ENCODE measurements around the gene ZFYVE28. TPM values are rescaled to one million over a fixed set of nuclear protein-coding genes. Genes with fewer than 3 reads are reported as not detected.
A peak's percentile ranks its signal among the peaks of the same experiment; 100 is the strongest.

Gene ZFYVE28
- total RNA-seq, 1 donor from 2014 or later = 4.4 TPM

GRCh38 chr4:2335729-2336101 is 82.7 kb downstream of the ZFYVE28 start:
- DNase-seq = no peak
- Mint-ChIP-seq H3K27ac (no peak overlapping the region), H3K4me1 (no peaks in the 10 kb centered on the region), H3K27me3 (no peaks in the 10 kb centered on the region), H3K4me3 (no peak overlapping the region), H3K9me3 (no peaks in the 10 kb centered on the region), H3K36me3 (ENCODE audit: low read depth) (no peaks in the 10 kb centered on the region)
- intact Hi-C loops (cut with micrococcal nuclease) = no loop called here

- no peak overlapping the region for H3K4me3 Mint-ChIP-seq
- no peaks in the 10 kb centered on the region for H3K27me3 Mint-ChIP-seq
- H3K4me1 Mint-ChIP-seq = no peaks in the 10 kb centered on the region
- no peaks in the 10 kb centered on the region for H3K9me3 Mint-ChIP-seq
- DNase-seq = no peak
- H3K27ac Mint-ChIP-seq = peak overlapping the region; percentile 51
- intact Hi-C loops (cut with micrococcal nuclease) = no loop called here
- no peaks in the 10 kb centered on the region for H3K36me3 Mint-ChIP-seq (ENCODE audit: low read depth)
Observed at GRCh38 chr4:2334826-2335728, 83.4 kb downstream of the ZFYVE28 start.

GRCh38 chr4:2333916-2334644 is 84.4 kb downstream of the ZFYVE28 start:
- peaks cover under 1% of the 10 kb centered on the region for H3K9me3 Mint-ChIP-seq
- DNase-seq = no peak
- no peak overlapping the region for H3K27ac Mint-ChIP-seq
- intact Hi-C loops (cut with micrococcal nuclease) = no loop called here
- no peaks in the 10 kb centered on the region for H3K36me3 Mint-ChIP-seq (ENCODE audit: low read depth)
- H3K27me3 Mint-ChIP-seq = peaks cover 1% of the 10 kb centered on the region
- no peaks in the 10 kb centered on the region for H3K4me1 Mint-ChIP-seq
- H3K4me3 Mint-ChIP-seq = no peak overlapping the region

- intact Hi-C loops (cut with micrococcal nuclease) = no loop called here
Observed at GRCh38 chr4:2333356-2333841, 85.0 kb downstream of the ZFYVE28 start.

GRCh38 chr4:2332976-2333319 is 85.5 kb downstream of the ZFYVE28 start:
- no peak for DNase-seq
- peaks cover 4% of the 10 kb centered on the region for H3K36me3 Mint-ChIP-seq (ENCODE audit: low read depth)
- no peak overlapping the region for H3K27ac Mint-ChIP-seq
- peaks cover 5% of the 10 kb centered on the region for H3K27me3 Mint-ChIP-seq
- H3K4me3 Mint-ChIP-seq = no peak overlapping the region
- H3K4me1 Mint-ChIP-seq = no peaks in the 10 kb centered on the region
- peaks cover 5% of the 10 kb centered on the region for H3K9me3 Mint-ChIP-seq
- intact Hi-C loops (cut with micrococcal nuclease) = no loop called here

More at GRCh38 chr4:2333356-2333841, 85.0 kb downstream of the ZFYVE28 start:
- Mint-ChIP-seq H3K27ac (no peak overlapping the region), H3K4me3 (no peak overlapping the region), H3K9me3 (peaks cover 5% of the 10 kb centered on the region), H3K36me3 (ENCODE audit: low read depth) (peaks cover 4% of the 10 kb centered on the region), H3K27me3 (peaks cover 5% of the 10 kb centered on the region), H3K4me1 (no peaks in the 10 kb centered on the region)
- no peak for DNase-seq

GRCh38 chr4:2332201-2332975 is 86.1 kb downstream of the ZFYVE28 start:
- H3K27me3 Mint-ChIP-seq = peaks cover 5% of the 10 kb centered on the region
- peaks cover 4% of the 10 kb centered on the region for H3K36me3 Mint-ChIP-seq (ENCODE audit: low read depth)
- DNase-seq = no peak
- H3K27ac Mint-ChIP-seq = no peak overlapping the region
- peaks cover 5% of the 10 kb centered on the region for H3K9me3 Mint-ChIP-seq
- H3K4me3 Mint-ChIP-seq = no peak overlapping the region
- intact Hi-C loops (cut with micrococcal nuclease) = no loop called here
- H3K4me1 Mint-ChIP-seq = no peaks in the 10 kb centered on the region

- Mint-ChIP-seq H3K9me3 (peaks cover 5% of the 10 kb centered on the region), H3K36me3 (ENCODE audit: low read depth) (peaks cover 4% of the 10 kb centered on the region), H3K4me1 (no peaks in the 10 kb centered on the region), H3K27me3 (peaks cover 5% of the 10 kb centered on the region), H3K27ac (no peak overlapping the region), H3K4me3 (no peak overlapping the region)
- intact Hi-C loops (cut with micrococcal nuclease) = no loop called here
- DNase-seq = no peak
Observed at GRCh38 chr4:2331519-2332200, 86.8 kb downstream of the ZFYVE28 start.

GRCh38 chr4:2331043-2331420 is 87.4 kb downstream of the ZFYVE28 start:
- Mint-ChIP-seq H3K27ac (no peak overlapping the region), H3K9me3 (peaks cover 5% of the 10 kb centered on the region), H3K36me3 (ENCODE audit: low read depth) (peaks cover 4% of the 10 kb centered on the region), H3K27me3 (peaks cover 5% of the 10 kb centered on the region), H3K4me3 (no peak overlapping the region), H3K4me1 (no peaks in the 10 kb centered on the region)
- intact Hi-C loops (cut with micrococcal nuclease) = no loop called here
- no peak for DNase-seq

GRCh38 chr4:2330091-2331042 is 88.1 kb downstream of the ZFYVE28 start:
- H3K27ac Mint-ChIP-seq = no peak overlapping the region

GRCh38 chr4:2327579-2327978 is 90.9 kb downstream of the ZFYVE28 start:
- Mint-ChIP-seq H3K4me3 (no peak overlapping the region), H3K27ac (no peak overlapping the region), H3K27me3 (peaks cover 5% of the 10 kb centered on the region), H3K9me3 (peaks cover 5% of the 10 kb centered on the region), H3K36me3 (ENCODE audit: low read depth) (peaks cover 4% of the 10 kb centered on the region), H3K4me1 (no peaks in the 10 kb centered on the region)
- intact Hi-C loops (cut with micrococcal nuclease) = no loop called here
- no peak for DNase-seq

More at GRCh38 chr4:2330091-2331042, 88.1 kb downstream of the ZFYVE28 start:
- H3K4me3 Mint-ChIP-seq = no peak overlapping the region
- H3K9me3 Mint-ChIP-seq = peaks cover 5% of the 10 kb centered on the region
- peaks cover 5% of the 10 kb centered on the region for H3K27me3 Mint-ChIP-seq
- no peaks in the 10 kb centered on the region for H3K4me1 Mint-ChIP-seq
- peaks cover 4% of the 10 kb centered on the region for H3K36me3 Mint-ChIP-seq (ENCODE audit: low read depth)
- intact Hi-C loops (cut with micrococcal nuclease) = no loop called here
- DNase-seq = no peak

- H3K4me1 Mint-ChIP-seq = no peaks in the 10 kb centered on the region
- H3K27me3 Mint-ChIP-seq = peaks cover 5% of the 10 kb centered on the region
- intact Hi-C loops (cut with micrococcal nuclease) = no loop called here
- peaks cover 4% of the 10 kb centered on the region for H3K36me3 Mint-ChIP-seq (ENCODE audit: low read depth)
- H3K27ac Mint-ChIP-seq = no peak overlapping the region
- H3K9me3 Mint-ChIP-seq = peaks cover 5% of the 10 kb centered on the region
- H3K4me3 Mint-ChIP-seq = no peak overlapping the region
- DNase-seq = no peak
Observed at GRCh38 chr4:2324891-2325290, 93.6 kb downstream of the ZFYVE28 start.

GRCh38 chr4:2322841-2323240 is 95.6 kb downstream of the ZFYVE28 start:
- Mint-ChIP-seq H3K4me3 (no peak overlapping the region), H3K27ac (no peak overlapping the region), H3K9me3 (no peaks in the 10 kb centered on the region), H3K4me1 (no peaks in the 10 kb centered on the region), H3K27me3 (no peaks in the 10 kb centered on the region), H3K36me3 (ENCODE audit: low read depth) (no peaks in the 10 kb centered on the region)
- DNase-seq = no peak
- intact Hi-C loops (cut with micrococcal nuclease) = no loop called here

Measured in activated CD4-positive, alpha-beta T cell treated with anti-CD3 and anti-CD28 coated beads, Interleukin-2, amount 10 ng/mL, durations not matched to agents 24 days and 14 days (primary cell).